Measurements from ENCODE around the gene SHANK1.
"Not testable (repeated sequence)": the region's sequence is repeated elsewhere in the genome, so short reads cannot be mapped to it uniquely, and the experiment has no call there.

DNA sequence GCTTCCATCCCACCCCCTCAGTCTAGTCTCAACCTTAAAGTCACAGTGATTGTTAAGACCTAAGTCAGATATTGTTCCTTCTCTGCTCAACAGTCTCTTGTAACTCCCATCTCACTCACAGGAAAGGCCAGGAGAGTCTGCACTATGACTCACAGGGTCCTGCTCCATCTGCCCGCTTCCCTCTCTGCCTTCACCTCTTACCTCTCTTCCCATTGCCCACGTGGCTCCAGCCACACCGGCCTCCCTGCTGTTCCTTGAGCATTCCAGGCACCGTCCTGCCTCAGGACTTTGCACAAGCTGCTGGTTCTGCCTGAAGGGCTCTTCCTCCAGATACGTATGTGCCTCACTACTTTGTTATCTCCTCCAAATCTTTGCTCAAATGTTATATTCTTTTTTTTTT, 47.7 kb upstream of the SHANK1 start:
- not testable (repeated sequence) for TF ChIP-seq POLR2AphosphoS5 (IDR thresholded peaks at IDR 0.05); POLR2A (IDR thresholded peaks at IDR 0.05); EP300 (IDR thresholded peaks at IDR 0.05; ENCODE audit: low read depth)
- TF ChIP-seq, protein P1, sequence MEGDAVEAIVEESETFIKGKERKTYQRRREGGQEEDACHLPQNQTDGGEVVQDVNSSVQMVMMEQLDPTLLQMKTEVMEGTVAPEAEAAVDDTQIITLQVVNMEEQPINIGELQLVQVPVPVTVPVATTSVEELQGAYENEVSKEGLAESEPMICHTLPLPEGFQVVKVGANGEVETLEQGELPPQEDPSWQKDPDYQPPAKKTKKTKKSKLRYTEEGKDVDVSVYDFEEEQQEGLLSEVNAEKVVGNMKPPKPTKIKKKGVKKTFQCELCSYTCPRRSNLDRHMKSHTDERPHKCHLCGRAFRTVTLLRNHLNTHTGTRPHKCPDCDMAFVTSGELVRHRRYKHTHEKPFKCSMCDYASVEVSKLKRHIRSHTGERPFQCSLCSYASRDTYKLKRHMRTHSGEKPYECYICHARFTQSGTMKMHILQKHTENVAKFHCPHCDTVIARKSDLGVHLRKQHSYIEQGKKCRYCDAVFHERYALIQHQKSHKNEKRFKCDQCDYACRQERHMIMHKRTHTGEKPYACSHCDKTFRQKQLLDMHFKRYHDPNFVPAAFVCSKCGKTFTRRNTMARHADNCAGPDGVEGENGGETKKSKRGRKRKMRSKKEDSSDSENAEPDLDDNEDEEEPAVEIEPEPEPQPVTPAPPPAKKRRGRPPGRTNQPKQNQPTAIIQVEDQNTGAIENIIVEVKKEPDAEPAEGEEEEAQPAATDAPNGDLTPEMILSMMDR (IDR thresholded peaks at IDR 0.05): not testable (repeated sequence)
